ENCODE data around the gene IGFBP7. TPM values are rescaled to one million over a fixed set of nuclear protein-coding genes. Genes with fewer than 3 reads are reported as not detected.

Gene IGFBP7
- total and polyA plus RNA-seq, 10 of the 15 experiments (the other 5 are each of a cell fraction or from before 2014, with no cell fraction given), result 0.69 to 1.9 (median 1.4) TPM; not detected in 5

DNA sequence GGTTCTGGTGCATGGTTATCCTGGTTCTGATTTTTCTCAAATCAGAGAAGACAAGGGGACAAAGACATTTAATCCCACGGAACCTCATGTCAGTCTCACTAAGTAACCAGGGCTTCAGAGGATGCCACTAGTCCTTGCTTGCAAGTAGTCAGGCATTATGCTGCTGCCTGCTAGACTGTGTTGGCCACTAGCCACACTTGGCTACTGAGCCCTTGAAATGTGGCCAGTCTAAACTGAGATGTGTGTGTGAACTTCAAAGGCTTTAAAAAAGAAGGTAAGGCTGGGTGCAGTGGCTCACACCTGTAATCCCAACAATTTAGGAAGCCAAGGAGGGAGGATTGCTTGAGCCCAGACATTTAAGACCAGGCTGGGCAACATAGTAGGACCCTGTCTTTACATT lies 48.6 kb upstream of the IGFBP7 start:
- POLR2A ChIA-PET, result no interaction called here
- SMC1A ChIA-PET (ENCODE audit: uncharacterized antibody, unreplicated experiment), result no interaction called here
- Histone ChIP-seq H3K79me2 (ENCODE audit: control insufficient read depth, insufficient read depth, low read length) (no peaks in the 10 kb centered on the region), H3K36me3 (ENCODE audit: control insufficient read depth in 2 of 2, insufficient read depth in 2 of 2, low read length in 1 of 2) (no peaks in the 10 kb centered on the region), H3K9me3 (replicated peaks; ENCODE audit: control insufficient read depth, insufficient read depth, low read length) (no peaks in the 10 kb centered on the region), H3K27ac (ENCODE audit: control insufficient read depth, insufficient read depth) (no peak overlapping the region), H2AFZ (ENCODE audit: control insufficient read depth, low read depth, low read length) (no peak overlapping the region), H3K4me3 (no peak overlapping the region), H3K4me2 (ENCODE audit: control insufficient read depth, insufficient read depth) (no peak overlapping the region), H3K27me3 (replicated peaks in 1 of 2; ENCODE audit: control insufficient read depth in 2 of 2, insufficient read depth in 2 of 2, low read length in 1 of 2) (no peaks in the 10 kb centered on the region), H3K4me1 (ENCODE audit: control insufficient read depth, insufficient read depth, low read length) (no peaks in the 10 kb centered on the region), H4K20me1 (ENCODE audit: control insufficient read depth, insufficient read depth) (no peaks in the 10 kb centered on the region), H3K9ac (ENCODE audit: control insufficient read depth, insufficient read depth, low read length) (no peak overlapping the region)
- DNase-seq (ENCODE audit: low read depth, low spot score), result no peak
- in situ Hi-C loops (cut with MboI) (no loop called here), intact Hi-C loops (cut with micrococcal nuclease; ENCODE audit: unreplicated experiment) (no loop called here)
- FAIRE-seq, result no peak
- BruUV-seq (replicated peaks), result no TSS peak
- TF ChIP-seq CBX3 (IDR thresholded peaks at IDR 0.05; ENCODE audit: borderline replicate concordance, low read depth), result no peak
- TF ChIP-seq, protein P1, sequence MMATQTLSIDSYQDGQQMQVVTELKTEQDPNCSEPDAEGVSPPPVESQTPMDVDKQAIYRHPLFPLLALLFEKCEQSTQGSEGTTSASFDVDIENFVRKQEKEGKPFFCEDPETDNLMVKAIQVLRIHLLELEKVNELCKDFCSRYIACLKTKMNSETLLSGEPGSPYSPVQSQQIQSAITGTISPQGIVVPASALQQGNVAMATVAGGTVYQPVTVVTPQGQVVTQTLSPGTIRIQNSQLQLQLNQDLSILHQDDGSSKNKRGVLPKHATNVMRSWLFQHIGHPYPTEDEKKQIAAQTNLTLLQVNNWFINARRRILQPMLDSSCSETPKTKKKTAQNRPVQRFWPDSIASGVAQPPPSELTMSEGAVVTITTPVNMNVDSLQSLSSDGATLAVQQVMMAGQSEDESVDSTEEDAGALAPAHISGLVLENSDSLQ (IDR thresholded peaks at IDR 0.05), result no peak
- no peak for TF ChIP-seq ETV6 (conservative IDR thresholded peaks at IDR 0.05 in 1 of 2, IDR thresholded peaks at IDR 0.05 in 1 of 2; ENCODE audit: borderline replicate concordance in 1 of 2, low read depth in 1 of 2)
- TF ChIP-seq LARP7 (IDR thresholded peaks at IDR 0.05), result no peak
- no peak for TF ChIP-seq POLR2AphosphoS2 (IDR thresholded peaks at IDR 0.05; ENCODE audit: low read depth, low read length)
- no peak for TF ChIP-seq CHD2 (IDR thresholded peaks at IDR 0.05; ENCODE audit: borderline replicate concordance, low read depth, low read length)
- no peak for TF ChIP-seq YBX1 (IDR thresholded peaks at IDR 0.05)
- no peak for TF ChIP-seq NKRF (conservative IDR thresholded peaks at IDR 0.05)
- no peak for TF ChIP-seq ZNF207 (IDR thresholded peaks at IDR 0.05; ENCODE audit: borderline replicate concordance)
- no peak for TF ChIP-seq RUNX3 (IDR thresholded peaks at IDR 0.05; ENCODE audit: low read length)
- no peak for TF ChIP-seq TARDBP (IDR thresholded peaks at IDR 0.05; ENCODE audit: borderline replicate concordance)
- WGBS (ENCODE audit: insufficient coverage, insufficient replicate concordance, low lambda C conversion rate, missing lambda C conversion rate), result 17% methylated on average over 1 of the region's 1 CpG
- RAD21 ChIA-PET (ENCODE audit: unreplicated experiment), result no interaction called here
- ATAC-seq, result no peak
- CTCF ChIA-PET, result no interaction called here

Data from GM12878 (cell line).